Ramos (cell line): ENCODE results near the gene DTL.

Experiments used
- in situ Hi-C: fragments of 300-500 bp; cut with MboI; formaldehyde crosslinking; loops from one replicate; pipeline ENCODE4 v1.14.3; 2022; ENCODE audit warnings: low sequenced_read_pairs; ENCODE audit not compliant: unreplicated experiment

The DTL gene

DNA sequence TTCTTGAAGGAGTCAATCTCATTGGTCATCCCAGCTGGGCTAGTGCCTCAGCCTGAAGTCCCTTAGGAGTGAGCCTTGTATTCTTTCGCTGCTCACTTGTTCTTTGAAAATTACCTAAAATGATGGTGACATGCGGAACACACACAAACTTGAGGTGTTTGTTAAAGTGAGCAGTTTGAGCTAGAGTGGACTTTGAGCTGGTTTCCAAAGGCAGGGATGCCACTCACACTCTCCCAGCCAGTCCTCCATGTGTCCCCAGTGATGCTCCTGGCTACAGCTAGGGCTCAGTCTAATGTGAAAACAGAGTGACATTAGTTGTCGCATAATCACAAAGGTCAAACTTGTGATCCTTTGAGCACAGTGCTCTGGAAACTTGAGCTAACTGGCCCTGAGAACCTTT, 84.3 kb downstream of the DTL start:
- in situ Hi-C loops = no loop called here

DNA sequence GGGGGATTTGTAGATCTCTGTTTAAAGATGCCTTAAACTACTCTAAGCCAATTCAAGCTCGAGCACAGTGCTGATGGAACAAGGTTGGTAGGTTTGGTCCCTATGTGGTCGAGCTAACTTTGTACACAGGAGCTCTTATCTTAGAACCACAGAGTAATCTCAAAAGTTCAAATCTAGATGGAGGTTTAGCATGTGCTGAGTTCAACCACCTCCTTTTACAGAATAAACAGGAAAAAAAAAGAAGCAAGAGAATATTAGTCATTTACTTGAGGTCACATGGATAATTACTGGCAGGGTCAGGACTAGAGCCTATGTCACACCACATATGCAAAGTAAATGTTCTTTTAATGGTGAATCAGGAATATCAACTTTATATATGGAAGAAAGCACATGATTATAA, 86.2 kb downstream of the DTL start:
- in situ Hi-C loops = no loop called here

GRCh38 chr1:212124690-212125582, 89.4 kb downstream of the DTL start:
- in situ Hi-C loops = no loop called here

GRCh38 chr1:212125654-212126053, 90.1 kb downstream of the DTL start:
- in situ Hi-C loops = no loop called here

GRCh38 chr1:212127221-212127620, 91.7 kb downstream of the DTL start:
- in situ Hi-C loops = no loop called here

DNA sequence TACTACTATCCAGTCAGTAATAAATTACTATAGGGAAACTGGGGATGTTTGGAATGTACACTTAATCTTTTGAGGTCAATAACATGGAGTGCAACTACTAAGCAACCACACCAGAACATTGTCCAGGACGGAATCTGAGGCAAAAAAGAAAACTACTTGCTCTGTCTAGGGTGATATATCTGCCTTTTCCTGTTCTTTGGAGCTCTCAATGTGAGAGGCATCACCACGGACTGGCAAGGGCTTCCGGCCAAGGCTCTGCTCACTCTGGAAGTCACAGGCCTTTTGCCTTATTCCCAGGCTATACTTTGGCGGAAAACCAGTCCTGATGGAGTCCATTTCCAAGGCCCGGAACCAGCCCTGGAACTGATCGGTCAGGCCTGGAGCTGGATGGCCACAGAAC, 94.2 kb downstream of the DTL start:
- in situ Hi-C loops = no loop called here

DNA sequence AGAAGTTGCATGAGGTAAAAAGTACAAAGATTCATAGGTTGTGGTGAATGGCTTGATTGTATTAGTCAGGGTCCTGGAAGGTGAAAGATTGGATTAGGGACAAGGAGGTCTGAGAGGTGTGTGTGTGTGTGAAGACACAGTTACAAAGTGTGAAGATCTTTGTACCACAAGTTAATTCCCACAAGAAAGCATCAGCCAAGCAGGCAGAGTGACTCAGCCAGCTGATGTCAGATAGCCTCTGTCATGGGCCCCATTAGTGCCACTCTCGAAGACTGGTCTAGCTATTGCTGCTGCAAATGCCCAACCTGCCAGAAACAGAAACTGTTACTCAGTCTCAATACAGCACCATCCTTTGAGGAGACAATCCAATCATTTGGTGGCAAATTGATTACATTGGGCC, 96.5 kb downstream of the DTL start:
- in situ Hi-C loops = no loop called here

GRCh38 chr1:212133319-212133718, 97.8 kb downstream of the DTL start:
- in situ Hi-C loops = no loop called here

DNA sequence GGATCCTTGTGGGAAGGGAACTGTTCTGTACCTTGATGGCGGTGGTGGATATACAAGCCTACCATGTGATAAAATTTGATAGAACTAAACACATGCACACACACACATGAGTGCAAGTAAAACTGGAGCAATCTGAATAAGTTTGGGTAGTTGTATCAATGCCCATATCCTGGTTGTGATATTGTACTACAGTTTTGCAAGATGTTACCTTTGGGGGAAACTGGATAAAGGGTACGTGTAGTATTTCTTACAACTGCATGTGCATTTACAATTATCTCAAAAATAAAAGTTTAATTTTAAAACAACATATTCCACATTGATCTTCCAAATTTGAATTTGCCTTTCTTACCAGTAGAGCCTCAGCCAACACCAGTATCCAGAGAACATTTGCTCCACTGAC, 99.6 kb downstream of the DTL start:
- in situ Hi-C loops = no loop called here

GRCh38 chr1:212137854-212138253, 102.3 kb downstream of the DTL start:
- in situ Hi-C loops = no loop called here

- in situ Hi-C loops = no loop called here
These were observed 102.9 kb downstream of the DTL start for GRCh38 chr1:212138457-212138856.

DNA sequence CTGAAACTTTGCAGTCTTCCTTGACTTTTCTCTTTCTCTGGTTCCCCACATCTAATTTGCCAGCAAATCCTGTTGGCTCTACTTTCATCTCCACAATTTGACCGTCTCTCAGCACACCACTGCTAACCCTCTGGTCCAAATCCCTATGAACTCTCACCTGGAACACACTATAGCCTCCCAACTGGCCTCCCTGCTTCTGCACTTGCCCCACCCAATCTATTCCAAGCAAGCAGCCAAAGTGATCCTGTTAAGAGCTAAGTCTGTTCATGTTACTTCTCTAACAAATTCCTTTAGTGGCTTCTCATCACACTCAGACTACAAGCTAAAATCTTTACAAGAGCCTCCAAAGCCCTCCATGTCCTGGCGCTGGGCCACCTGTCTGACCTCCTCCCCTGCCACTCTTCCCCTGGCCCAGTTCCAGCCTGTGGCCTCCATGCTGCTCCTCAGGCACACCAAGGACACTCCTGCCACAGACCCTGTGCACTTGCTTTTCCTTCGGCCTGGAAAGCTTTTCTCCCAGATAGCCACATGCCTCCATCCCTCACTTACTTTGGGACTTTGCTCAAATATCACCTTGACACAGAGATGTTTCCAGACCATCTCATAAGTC, 104.1 kb downstream of the DTL start:
- in situ Hi-C loops = no loop called here

- in situ Hi-C loops = no loop called here
These were observed 105.9 kb downstream of the DTL start for GRCh38 chr1:212141404-212141803.

GRCh38 chr1:212142883-212143530, 107.5 kb downstream of the DTL start:
- in situ Hi-C loops = no loop called here

DNA sequence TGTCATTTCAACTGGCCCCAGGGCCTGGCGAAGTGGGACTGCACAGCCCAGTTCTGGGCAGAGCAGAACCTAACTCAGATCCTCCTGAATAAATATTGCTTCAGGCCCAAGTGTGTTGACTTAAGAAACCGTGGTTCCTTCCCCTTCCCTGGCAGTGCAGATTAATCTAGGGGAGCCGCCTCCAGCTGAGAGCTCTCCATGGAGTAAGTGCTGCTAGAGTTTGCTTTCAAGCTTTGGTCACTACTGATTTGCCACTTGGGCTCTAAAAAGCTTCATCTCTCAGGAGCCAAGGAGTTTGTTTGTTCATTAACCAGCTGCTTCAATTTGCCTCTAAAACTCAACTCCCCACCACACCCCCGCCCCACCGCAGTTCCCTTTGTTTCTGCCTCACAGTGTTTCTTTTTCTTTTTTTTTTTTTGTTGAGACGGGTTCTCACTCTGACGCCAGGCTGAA, 112.1 kb downstream of the DTL start:
- in situ Hi-C loops = no loop called here

GRCh38 chr1:212149566-212149965, 114.0 kb downstream of the DTL start:
- in situ Hi-C loops = no loop called here

DNA sequence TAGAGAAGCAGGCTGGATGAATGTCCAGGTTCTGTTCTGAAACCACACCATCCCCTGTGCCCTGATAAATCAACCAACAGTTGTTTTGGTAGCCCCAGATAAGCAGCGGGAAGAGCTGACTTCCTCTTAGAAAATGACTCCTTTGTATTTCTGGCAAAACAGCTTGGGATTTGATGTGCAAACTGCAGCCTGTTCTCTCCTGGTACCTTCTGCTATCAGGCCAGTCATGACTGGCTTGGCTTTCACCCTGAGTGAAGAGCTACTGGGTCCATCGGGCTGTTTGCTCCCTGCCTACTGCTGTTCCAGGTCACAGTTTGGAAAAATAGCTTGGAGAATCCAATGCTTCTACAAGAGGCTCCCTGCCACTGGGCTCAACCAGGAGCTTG, 116.8 kb downstream of the DTL start:
- in situ Hi-C loops = no loop called here

DNA sequence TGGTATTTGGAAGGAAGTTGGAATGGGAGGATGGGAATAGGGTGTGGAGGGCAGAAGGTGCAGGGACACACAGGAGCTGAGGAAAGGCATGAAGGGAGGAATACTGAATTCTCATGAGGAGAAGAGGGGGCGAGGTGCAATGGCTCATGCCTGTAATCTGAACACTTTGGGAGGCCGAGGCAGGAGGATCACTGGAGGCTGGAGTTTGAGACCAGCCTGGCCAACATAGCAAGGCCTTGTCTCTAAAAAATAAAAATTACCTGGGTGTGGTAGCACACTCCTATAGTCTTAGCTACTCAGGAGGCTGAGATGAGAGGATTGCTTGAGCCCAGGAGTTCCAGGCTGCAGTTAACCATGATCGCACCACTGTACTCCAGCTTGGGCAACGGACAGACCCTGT, 117.3 kb downstream of the DTL start:
- in situ Hi-C loops = no loop called here

- in situ Hi-C loops = no loop called here
These were observed 118.1 kb downstream of the DTL start for GRCh38 chr1:212153635-212154034.
